ENCODE data around the gene CSRP1.

DNA sequence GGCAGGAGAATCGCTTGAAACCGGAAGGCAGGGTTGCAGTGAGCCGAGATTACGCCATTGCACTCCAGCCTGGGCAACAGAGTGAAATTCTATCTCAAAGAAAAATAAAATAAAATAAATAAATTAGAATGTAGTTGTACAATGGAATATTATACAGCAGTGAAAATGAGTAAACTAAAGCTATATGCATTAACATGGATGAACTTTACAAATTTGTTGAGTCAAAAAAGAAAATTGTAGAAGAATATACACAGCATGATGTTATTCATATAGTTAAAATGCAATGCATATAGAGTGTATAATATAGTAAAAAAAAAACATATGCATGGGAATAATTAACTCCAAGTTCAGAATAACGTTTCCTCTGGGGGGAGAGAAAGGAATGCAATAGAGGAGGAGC is 21.0 kb upstream of the CSRP1 start:
- TF ChIP-seq POLR2A (IDR thresholded peaks at IDR 0.05), result no peak
- TF ChIP-seq, protein P1, sequence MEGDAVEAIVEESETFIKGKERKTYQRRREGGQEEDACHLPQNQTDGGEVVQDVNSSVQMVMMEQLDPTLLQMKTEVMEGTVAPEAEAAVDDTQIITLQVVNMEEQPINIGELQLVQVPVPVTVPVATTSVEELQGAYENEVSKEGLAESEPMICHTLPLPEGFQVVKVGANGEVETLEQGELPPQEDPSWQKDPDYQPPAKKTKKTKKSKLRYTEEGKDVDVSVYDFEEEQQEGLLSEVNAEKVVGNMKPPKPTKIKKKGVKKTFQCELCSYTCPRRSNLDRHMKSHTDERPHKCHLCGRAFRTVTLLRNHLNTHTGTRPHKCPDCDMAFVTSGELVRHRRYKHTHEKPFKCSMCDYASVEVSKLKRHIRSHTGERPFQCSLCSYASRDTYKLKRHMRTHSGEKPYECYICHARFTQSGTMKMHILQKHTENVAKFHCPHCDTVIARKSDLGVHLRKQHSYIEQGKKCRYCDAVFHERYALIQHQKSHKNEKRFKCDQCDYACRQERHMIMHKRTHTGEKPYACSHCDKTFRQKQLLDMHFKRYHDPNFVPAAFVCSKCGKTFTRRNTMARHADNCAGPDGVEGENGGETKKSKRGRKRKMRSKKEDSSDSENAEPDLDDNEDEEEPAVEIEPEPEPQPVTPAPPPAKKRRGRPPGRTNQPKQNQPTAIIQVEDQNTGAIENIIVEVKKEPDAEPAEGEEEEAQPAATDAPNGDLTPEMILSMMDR (IDR thresholded peaks at IDR 0.05), result no peak
